GM23248 (cell line): ENCODE results near the gene IL17C.

Experiments
- EZH2 ChIP-seq: fragments of 200-600 bp; sonication (generic); IDR thresholded peaks from 2 replicates; pipeline ENCODE4 v1.6.1; 2018; ENCODE audit warnings: antibody characterized with exemption, mild to moderate bottlenecking; ENCODE audit not compliant: insufficient read depth, poor library complexity, severe bottlenecking
- EZH2phosphoT487 ChIP-seq: fragments of 200-600 bp; sonication (generic); IDR thresholded peaks from 2 replicates; pipeline ENCODE4 v1.6.1; 2018; ENCODE audit warnings: antibody characterized with exemption, moderate library complexity, mild to moderate bottlenecking, low read depth; ENCODE audit not compliant: insufficient read depth

DNA sequence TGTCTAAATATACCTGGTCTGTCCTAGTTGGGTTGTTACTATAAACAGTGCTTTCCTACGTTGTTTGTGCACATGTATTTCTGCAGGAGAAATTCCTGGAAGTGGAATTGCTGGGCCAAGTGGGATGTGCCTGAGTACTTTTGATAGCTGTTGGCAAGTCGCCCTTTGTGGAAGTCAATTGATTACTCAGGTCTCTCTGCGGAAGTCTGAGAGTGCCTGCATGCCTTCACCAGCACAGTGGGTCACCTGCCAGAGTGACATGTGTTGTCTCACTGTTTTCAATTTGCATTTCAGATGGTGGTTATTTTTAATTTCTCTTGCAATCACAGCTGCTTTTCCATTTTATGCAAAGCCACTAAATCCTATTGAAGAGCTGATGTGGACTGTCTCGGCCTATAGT is 26.8 kb downstream of the IL17C start:
- no peak for TF ChIP-seq EZH2
- TF ChIP-seq EZH2phosphoT487 = no peak
